B cell (primary cell): Measurements from ENCODE around the gene GALNT7.

Source experiments
- CTCF ChIP-seq: fragments of 200-600 bp; IDR thresholded peaks from one replicate; pipeline ENCODE4 v1.8.0; 2022; ENCODE audit warnings: antibody characterized with exemption, mild to moderate bottlenecking
- EZH2 ChIP-seq: IDR thresholded peaks from 2 replicates; pipeline ENCODE4 v1.6.1; 2012; ENCODE audit warnings: borderline replicate concordance, low read depth, mild to moderate bottlenecking, moderate library complexity, low read length; ENCODE audit not compliant: insufficient read depth, poor library complexity, severe bottlenecking

- TF ChIP-seq CTCF (no peak), EZH2 (no peak)
Measured at GRCh38 chr4:173245952-173246351, 77.3 kb downstream of the GALNT7 start.
